Uterus (tissue), 4 donors: ENCODE measurements around the gene LGALS3BP. TPM values are rescaled to one million over a fixed set of nuclear protein-coding genes. Genes with fewer than 3 reads are reported as not detected.

ENCODE experiments used
- DNase-seq, 2 donors: peaks; one replicate each; pipeline ENCODE4 v3.0.0-alpha.2; 2019 to 2020
- H3K27ac ChIP-seq, 2 donors: fragments of 200-600 bp; sonication (generic); 1 replicate in 1 of 2; 2 replicates in 1 of 2; pipeline ENCODE4 v1.5.1; 2016 to 2018
- H3K27me3 ChIP-seq, 2 donors: fragments of 200-600 bp; sonication (generic); one replicate each; pipeline ENCODE4 v1.5.1; 2018 to 2019; ENCODE audit warnings: control low read depth in 1 of 2
- H3K36me3 ChIP-seq, 2 donors: fragments of 200-600 bp; sonication (generic); one replicate each; pipeline ENCODE4 v1.5.1; 2019; ENCODE audit warnings: control low read depth in 1 of 2
- H3K4me1 ChIP-seq, 2 donors: fragments of 200-600 bp; sonication (generic); one replicate each; pipeline ENCODE4 v1.5.1; 2018 to 2019; ENCODE audit warnings: control low read depth in 1 of 2
- H3K4me3 ChIP-seq, 2 donors: fragments of 200-600 bp; sonication (generic); 1 replicate in 1 of 2; 2 replicates in 1 of 2; pipeline ENCODE4 v1.5.1; 2018 to 2019; ENCODE audit warnings: mild to moderate bottlenecking in 1 of 2
- H3K9me3 ChIP-seq, 2 donors: fragments of 200-600 bp; sonication (generic); one replicate each; pipeline ENCODE4 v1.5.1; 2019; ENCODE audit warnings: control low read depth in 1 of 2
- POLR2A ChIP-seq, 2 donors: fragments of 450-650 bp; IDR thresholded peaks; one replicate each; pipeline ENCODE4 v1.6.1; 2016; ENCODE audit warnings: antibody characterized with exemption in 2 of 2, mild to moderate bottlenecking in 1 of 2, moderate library complexity in 1 of 2
- intact Hi-C: fragments of 100-400 bp; cut with DNase I; formaldehyde crosslinking; loops from one replicate; pipeline ENCODE4 v1.15.1; 2023; ENCODE audit warnings: low total_unique reads
- total RNA-seq, 4 donors: library from RNA; depleted of rRNA in 3 of 4; stranded (reverse); fragments of >200 nt in 3 of 4; gene quantifications; one replicate each; pipeline versions ENCODE4 v1.1.0 to v1.2.4, GENCODE V29; 2014 to 2023
- TF ChIP-seq, protein P1 (sequence below), 4 experiments: fragments of 200-600 bp in 2 of 4; fragments of 450-650 bp in 2 of 4; sonication (generic) in 2 of 4; IDR thresholded peaks; one replicate each; pipeline ENCODE4 v1.5.1; 2016 to 2019; ENCODE audit warnings: antibody characterized with exemption in 4 of 4, mild to moderate bottlenecking in 2 of 4, moderate library complexity in 1 of 4
- donor health status: DM: yes; HTN: yes; CAD: no.

Gene LGALS3BP
- total RNA-seq, 4 donors from 2014 or later, result 88.2 to 396 (median 244) TPM

DNA sequence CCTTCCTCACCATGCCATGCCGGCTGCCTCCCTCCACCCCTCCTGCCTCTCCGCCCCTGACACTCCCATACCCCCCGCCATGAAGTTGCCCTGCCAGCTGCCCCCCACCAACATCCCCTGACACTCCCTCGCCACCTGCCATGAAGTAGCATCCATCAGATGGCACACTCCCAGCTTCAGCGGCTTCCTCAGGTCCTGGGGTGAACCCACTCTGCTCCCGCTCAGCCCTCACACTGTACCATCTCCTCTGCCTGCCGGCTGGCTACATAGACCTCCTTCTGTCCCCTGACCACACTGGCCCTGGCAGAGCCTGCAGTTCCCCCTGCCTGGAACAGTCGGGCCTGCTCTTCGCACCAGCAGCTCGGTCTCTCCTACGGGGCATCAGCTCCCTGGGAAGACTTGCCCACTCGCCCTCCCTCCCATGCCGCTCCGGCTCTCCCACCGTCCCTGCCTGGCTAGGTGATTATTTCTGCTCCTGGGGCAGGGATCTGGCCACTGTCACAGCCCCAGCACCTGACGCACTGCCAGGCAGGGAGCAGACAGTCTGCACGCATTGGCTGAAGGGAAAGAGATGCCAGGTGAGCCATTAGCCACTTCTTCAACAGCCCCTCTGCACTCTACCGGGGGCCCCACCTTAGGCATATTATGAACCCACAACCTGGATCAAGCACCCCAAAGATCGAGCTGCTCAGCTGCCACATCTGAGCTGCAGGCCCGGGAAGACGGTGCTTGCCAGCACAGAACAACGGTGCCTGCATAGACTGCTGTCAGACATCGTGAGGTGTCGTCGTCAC, 20.9 kb upstream of the LGALS3BP start:
- H3K27ac ChIP-seq, result no peak overlapping the region
- no peak overlapping the region for H3K4me3 ChIP-seq
- H3K36me3 ChIP-seq, result no peaks in the 10 kb centered on the region
- no peaks in the 10 kb centered on the region for H3K27me3 ChIP-seq
- H3K4me1 ChIP-seq, result no peaks in the 10 kb centered on the region
- H3K9me3 ChIP-seq, result no peaks in the 10 kb centered on the region
- no peak for TF ChIP-seq POLR2A (IDR thresholded peaks at IDR 0.05)
- TF ChIP-seq, protein P1, sequence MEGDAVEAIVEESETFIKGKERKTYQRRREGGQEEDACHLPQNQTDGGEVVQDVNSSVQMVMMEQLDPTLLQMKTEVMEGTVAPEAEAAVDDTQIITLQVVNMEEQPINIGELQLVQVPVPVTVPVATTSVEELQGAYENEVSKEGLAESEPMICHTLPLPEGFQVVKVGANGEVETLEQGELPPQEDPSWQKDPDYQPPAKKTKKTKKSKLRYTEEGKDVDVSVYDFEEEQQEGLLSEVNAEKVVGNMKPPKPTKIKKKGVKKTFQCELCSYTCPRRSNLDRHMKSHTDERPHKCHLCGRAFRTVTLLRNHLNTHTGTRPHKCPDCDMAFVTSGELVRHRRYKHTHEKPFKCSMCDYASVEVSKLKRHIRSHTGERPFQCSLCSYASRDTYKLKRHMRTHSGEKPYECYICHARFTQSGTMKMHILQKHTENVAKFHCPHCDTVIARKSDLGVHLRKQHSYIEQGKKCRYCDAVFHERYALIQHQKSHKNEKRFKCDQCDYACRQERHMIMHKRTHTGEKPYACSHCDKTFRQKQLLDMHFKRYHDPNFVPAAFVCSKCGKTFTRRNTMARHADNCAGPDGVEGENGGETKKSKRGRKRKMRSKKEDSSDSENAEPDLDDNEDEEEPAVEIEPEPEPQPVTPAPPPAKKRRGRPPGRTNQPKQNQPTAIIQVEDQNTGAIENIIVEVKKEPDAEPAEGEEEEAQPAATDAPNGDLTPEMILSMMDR (IDR thresholded peaks at IDR 0.05), result no peak
- intact Hi-C loops, result no loop called here
- DNase-seq, result peak; percentile 10 to 12

- Histone ChIP-seq H3K9me3 (no peaks in the 10 kb centered on the region), H3K36me3 (no peaks in the 10 kb centered on the region), H3K27me3 (no peaks in the 10 kb centered on the region), H3K4me3 (no peak overlapping the region), H3K4me1 (no peaks in the 10 kb centered on the region), H3K27ac (no peak overlapping the region)
- intact Hi-C loops, result no loop called here
- peak in 1 of 2 donors; percentile 8 for DNase-seq
- no peak for TF ChIP-seq POLR2A (IDR thresholded peaks at IDR 0.05)
- TF ChIP-seq, protein P1 (IDR thresholded peaks at IDR 0.05), result no peak
Observed at GRCh38 chr17:78999947-79000395, 20.2 kb upstream of the LGALS3BP start.

DNA sequence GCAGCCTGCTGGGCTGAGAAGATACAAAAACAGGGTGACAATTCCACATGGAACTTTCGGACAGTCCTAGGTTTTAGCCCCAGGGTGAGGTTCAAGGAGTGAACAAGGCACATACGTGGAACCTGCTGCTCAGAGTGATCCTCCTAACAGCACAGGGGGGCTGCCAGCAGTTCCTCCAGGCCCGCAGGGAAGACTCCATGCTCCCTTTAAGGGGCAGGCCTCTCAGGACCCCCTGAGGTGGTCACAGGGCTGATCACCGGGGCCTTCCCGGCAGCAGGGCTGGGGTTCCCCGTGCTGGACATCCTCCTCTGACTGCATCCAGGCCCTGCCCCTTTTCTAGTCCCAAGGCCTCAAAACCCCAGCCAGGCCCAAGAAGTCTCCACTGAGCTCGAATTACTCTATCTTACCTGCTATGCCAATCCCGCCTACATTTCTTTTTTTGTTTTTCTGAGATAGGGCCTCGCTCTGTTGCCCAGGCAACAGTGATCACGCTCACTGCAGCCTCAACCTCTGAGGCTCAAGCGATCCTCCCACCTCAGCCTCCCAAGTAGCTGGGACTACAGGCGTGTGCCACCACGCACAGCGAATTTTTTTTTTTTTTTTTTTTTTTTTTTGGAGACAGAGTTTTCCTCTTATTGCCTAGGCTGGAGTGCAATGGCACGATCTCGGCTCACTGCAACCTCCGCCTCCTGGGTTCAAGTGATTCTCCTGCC, 19.5 kb upstream of the LGALS3BP start:
- Histone ChIP-seq H3K36me3 (no peaks in the 10 kb centered on the region), H3K27me3 (no peaks in the 10 kb centered on the region), H3K4me1 (no peaks in the 10 kb centered on the region), H3K4me3 (no peak overlapping the region), H3K9me3 (no peaks in the 10 kb centered on the region), H3K27ac (no peak overlapping the region)
- intact Hi-C loops, result no loop called here
- DNase-seq, result peak; percentile 7 to 12
- TF ChIP-seq POLR2A (IDR thresholded peaks at IDR 0.05), result no peak
- TF ChIP-seq, protein P1 (IDR thresholded peaks at IDR 0.05), result no peak

GRCh38 chr17:78998311-78999055, 18.8 kb upstream of the LGALS3BP start:
- no peaks in the 10 kb centered on the region for H3K27me3 ChIP-seq
- no peak overlapping the region for H3K27ac ChIP-seq
- intact Hi-C loops, result no loop called here
- TF ChIP-seq, protein P1 (IDR thresholded peaks at IDR 0.05), result no peak
- no peak for TF ChIP-seq POLR2A (IDR thresholded peaks at IDR 0.05)
- peak; percentile 16 to 21 for DNase-seq
- H3K4me1 ChIP-seq, result no peaks in the 10 kb centered on the region
- no peaks in the 10 kb centered on the region for H3K36me3 ChIP-seq
- no peak overlapping the region for H3K4me3 ChIP-seq
- no peaks in the 10 kb centered on the region for H3K9me3 ChIP-seq
